NCI-H146 treated with DMSO at 0.1 percent for 48 hours (cell line): Measurements from ENCODE around the gene CLCN2.

Source experiments
- DNase-seq: peaks from one replicate; lab custom pipeline; 2025; ENCODE audit not compliant: unreplicated experiment; lab: John Stamatoyannopoulos, UW

CLCN2 gene

GRCh38 chr3:184381261-184382224 is 20.1 kb upstream of the CLCN2 start:
- DNase-seq: no peak

- DNase-seq: no peak
Measured at GRCh38 chr3:184380627-184381260, 19.3 kb upstream of the CLCN2 start.

- peak; percentile 29 for DNase-seq
Measured at GRCh38 chr3:184380185-184380626, 18.8 kb upstream of the CLCN2 start.

- DNase-seq: no peak
Measured at GRCh38 chr3:184379358-184380184, 18.2 kb upstream of the CLCN2 start, which contains the start of gene CHRD. Gene CHRD, plus strand, starts transcription at chr3:184380054. Its CDS starts 265 bp downstream, at chr3:184380319.

GRCh38 chr3:184378651-184379357 is 17.4 kb upstream of the CLCN2 start:
- DNase-seq: no peak

GRCh38 chr3:184377882-184378445 is 16.6 kb upstream of the CLCN2 start, which contains the start of gene THPO:
Gene THPO, minus strand, starts transcription at chr3:184378207. Its CDS starts 1,948 bp downstream, at chr3:184376259.
- no peak for DNase-seq

GRCh38 chr3:184377374-184377773 is 16.0 kb upstream of the CLCN2 start:
- DNase-seq: peak; percentile 68

- DNase-seq: no peak
Measured at GRCh38 chr3:184375747-184376461, 14.5 kb upstream of the CLCN2 start.

GRCh38 chr3:184373422-184373821 is 12.0 kb upstream of the CLCN2 start:
- DNase-seq: no peak

- no peak for DNase-seq
Measured at GRCh38 chr3:184372911-184373310, 11.5 kb upstream of the CLCN2 start.

GRCh38 chr3:184372296-184372821 is 11.0 kb upstream of the CLCN2 start:
- no peak for DNase-seq

GRCh38 chr3:184371570-184372018 is 10.2 kb upstream of the CLCN2 start:
- peak; percentile 97 for DNase-seq

- DNase-seq: no peak
Measured at GRCh38 chr3:184368586-184369183, 7.3 kb upstream of the CLCN2 start.

GRCh38 chr3:184368116-184368515 is 6.7 kb upstream of the CLCN2 start:
- DNase-seq: no peak

GRCh38 chr3:184366619-184367289 is 5.3 kb upstream of the CLCN2 start:
- no peak for DNase-seq

- DNase-seq: peak; percentile 99
Measured at GRCh38 chr3:184362668-184363546, 1.5 kb upstream of the CLCN2 start.
